Measurements from ENCODE around the gene TNIK.
"Not testable (repeated sequence)": the region's sequence is repeated elsewhere in the genome, so short reads cannot be mapped to it uniquely, and the experiment has no call there.

The TNIK gene

DNA sequence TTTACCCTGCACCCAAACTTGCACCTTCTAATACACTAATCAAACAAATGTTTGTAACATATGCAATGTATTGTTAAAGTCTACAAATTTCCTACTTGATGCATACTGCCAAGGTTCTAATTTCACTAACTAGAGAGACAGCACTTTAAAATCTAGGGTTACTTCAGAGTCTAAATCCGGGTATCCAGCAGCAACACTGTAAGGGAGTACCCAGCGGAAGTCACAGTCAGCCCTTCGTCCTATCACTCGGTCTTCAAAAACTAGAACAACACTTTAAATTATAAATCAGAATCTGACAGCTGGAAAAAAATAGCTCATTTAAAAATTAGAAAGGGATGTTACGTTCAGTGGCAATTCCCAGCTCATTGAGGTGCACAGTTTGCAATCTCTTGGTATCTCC is 8.3 kb downstream of the TNIK start:
- intact Hi-C loops (cut with DNase I), result no loop called here

DNA sequence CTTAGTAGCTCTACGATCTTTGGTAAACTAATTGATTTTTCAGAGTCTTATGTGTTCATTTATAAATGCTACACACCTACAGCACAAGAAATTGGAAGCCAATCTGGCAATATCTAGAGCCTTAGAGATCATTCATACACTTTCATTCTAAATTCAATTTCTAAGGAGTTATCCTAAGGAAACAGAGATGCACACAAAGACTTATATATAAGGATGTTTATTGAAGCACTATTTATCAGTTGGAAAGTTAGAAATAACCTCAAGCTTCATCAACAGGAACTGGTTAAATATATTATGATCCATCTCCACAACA is 12.7 kb downstream of the TNIK start:
- DNase-seq; intact Hi-C loops (cut with DNase I): not testable (repeated sequence)

More for the DNA sequence above, 8.3 kb downstream of the TNIK start:
- DNase-seq, result no peak

DNA sequence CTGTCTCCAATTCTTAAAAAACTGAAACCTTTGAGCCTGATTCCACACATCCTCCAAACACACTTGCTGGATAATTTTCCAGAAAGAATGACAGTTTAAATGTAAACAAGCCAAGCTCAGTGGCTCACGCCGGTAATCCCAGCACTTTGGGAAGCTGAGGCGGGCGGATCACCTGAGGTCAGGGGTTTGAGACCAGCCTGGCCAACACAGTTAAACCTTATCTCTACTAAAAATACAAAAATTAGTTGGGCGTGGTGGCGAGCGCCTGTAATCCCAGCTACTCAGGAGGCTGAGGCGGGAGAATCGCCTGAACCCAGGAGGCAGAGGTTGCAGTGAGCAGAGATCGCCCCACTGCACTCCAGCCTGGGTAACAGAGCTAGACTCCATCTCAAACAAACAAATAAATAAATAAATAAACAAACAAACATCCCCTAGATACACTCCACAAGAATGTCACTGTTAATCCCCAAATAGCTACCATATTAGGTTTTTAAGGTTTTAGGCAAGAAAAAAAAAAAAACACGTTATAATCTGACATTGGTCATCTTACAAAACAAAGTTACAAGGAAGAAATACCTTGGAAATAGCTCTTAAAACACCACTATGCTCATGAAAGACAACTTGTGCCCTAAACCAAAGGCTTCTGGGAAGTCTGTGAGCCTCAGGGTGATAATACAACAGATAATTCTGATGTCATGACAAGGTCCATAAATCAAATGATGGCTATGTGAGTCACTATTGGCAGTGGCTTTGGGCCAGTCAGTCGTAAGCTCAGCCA is 13.2 kb downstream of the TNIK start:
- intact Hi-C loops (cut with DNase I), result no loop called here

GRCh38 chr3:171446301-171446700 is 13.9 kb downstream of the TNIK start:
- intact Hi-C loops (cut with DNase I), result no loop called here

More for the DNA sequence above, 13.2 kb downstream of the TNIK start:
- no peak for DNase-seq

DNA sequence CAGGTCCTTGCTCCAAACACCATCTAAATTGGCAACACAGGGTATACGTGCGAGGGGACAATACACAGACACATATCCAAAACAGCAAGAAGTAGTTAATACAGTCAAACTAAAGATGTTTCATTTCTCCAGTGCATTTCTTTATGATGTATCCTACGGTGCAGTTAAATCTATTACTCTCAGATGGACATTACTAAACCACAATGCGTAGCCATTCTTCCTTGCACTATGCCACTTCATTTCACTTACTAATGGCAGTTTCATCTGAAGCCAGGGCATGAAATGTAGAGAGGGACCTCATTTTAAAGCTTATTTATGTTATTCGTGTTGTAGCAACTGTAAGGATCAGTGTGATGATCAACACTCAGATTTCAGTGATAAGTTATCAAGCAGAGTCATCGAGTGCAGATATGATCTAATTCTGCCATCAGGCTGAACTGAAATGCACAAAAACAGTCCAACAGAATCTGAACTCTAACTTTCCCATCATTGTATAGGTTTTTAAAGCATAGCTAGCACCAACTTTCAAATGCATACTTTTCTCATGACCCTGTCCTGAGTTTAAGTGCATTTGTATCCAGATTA is 14.5 kb downstream of the TNIK start:
- intact Hi-C loops (cut with DNase I), result no loop called here
- no peak for DNase-seq

More at GRCh38 chr3:171446301-171446700, 13.9 kb downstream of the TNIK start:
- no peak for DNase-seq

- intact Hi-C loops (cut with DNase I), result no loop called here
- DNase-seq, result no peak
These were observed 16.1 kb downstream of the TNIK start for GRCh38 chr3:171444001-171444690.

- intact Hi-C loops (cut with DNase I), result no loop called here
- no peak for DNase-seq
These were observed 16.8 kb downstream of the TNIK start for GRCh38 chr3:171443211-171443957.

DNA sequence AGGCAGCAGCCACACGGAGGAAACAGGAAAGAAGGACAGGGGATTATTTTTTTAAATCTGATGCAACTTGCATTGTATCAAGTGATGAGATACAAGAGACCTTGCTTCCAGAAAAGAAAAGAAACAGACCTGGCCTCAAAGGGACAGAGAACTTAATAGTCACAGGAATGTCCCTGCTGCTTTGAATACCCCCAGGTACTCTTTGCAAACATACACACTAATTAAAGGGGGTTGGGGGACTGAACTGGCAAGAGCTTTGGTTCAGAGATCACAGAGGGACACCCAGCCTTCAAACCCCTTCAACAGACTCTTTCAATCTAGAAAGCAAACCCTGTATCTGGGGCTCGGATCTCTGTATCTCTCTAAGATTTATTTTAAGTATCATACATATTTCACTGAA is 18.0 kb downstream of the TNIK start:
- DNase-seq, result no peak
- intact Hi-C loops (cut with DNase I), result no loop called here

DNA sequence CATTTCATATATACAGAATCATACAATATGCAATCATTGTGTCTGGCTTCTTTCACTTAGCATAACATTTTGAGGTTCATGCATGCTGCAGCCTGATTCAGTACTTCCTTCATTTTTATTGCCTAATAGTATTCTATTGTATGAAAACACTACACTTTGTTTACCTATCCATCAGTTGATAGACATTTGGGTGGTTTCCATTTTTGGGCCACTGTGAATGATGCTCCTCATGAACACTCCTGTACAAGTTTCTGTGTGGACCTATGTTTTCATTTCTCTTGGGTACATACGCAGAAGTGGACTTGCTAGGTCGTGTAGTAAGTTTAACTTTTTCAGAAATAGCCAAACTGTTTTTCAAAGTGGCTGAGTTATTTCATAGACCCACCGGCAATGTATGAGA is 18.8 kb downstream of the TNIK start:
- intact Hi-C loops (cut with DNase I), result no loop called here
- no peak for DNase-seq

DNA sequence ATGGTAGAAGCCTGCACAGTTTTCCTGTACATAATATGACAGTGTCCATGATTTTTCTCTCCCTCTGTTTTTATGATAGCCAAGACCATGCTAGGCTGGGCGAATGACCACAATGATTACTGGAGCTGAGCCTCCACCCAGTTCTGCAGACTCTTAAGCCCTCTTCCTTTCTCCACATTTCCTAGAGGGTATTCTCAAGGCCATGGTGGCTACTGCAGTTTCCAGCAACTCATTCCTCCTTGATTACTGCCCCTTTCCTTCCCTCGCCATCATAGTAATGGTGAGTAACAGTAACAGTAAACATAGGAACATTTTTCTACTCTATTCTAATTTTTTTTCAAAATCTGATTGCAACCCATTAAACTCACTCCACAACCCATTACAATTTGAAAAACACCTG is 20.2 kb downstream of the TNIK start:
- intact Hi-C loops (cut with DNase I), result no loop called here

DNA sequence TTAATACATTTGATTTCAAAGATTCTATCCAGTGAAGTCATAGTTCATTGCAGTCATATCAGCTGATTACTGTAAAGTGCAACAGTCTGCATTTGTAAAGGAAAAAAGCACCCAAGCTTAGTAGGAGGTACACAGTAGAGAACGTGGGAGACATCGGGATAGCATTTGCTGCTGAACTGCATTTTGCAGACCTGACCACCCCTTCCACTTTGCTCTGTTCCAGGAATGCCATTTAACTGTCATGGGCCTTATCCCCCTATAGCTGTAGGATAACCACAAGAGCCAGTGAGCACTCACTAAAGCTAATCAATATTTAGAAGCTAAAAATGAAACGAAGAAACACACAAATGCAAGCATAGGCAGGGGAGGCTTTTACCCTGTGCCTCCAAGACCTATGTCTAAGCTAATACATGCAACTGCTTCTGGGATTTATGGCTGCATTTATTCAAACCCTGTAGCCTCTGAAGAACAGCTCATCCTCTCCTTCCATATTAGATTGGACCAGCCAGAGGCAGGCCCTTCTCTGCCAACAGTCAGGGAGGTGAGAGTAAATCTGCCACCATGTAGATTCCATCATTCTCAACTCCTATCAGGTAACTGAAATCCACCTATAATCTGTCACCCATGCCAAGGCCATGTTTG is 23.0 kb downstream of the TNIK start:
- DNase-seq, result no peak
- intact Hi-C loops (cut with DNase I), result no loop called here

More for the DNA sequence above, 20.2 kb downstream of the TNIK start:
- no peak for DNase-seq

DNA sequence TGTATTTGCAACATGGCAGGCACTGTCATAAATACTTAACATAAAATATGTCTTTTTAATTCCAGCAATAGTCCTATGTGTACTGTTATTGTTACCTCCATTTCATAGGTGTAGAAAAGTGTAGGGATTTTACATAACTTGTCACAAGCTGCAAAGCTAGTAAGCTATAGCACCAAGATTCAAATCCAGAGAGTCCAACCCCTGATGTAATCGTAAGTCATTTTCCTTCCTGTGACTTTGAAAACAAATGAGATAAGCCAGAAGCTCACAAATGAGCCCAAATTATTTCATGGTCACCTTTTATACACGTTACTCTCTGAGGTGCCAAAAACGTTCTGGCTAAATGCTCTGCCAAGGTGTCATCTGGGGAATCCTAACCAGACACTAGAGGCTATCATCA is 23.8 kb downstream of the TNIK start:
- intact Hi-C loops (cut with DNase I), result no loop called here

GRCh38 chr3:171435757-171436156 is 24.4 kb downstream of the TNIK start:
- intact Hi-C loops (cut with DNase I), result no loop called here
- DNase-seq, result no peak

More for the DNA sequence above, 23.8 kb downstream of the TNIK start:
- no peak for DNase-seq

- intact Hi-C loops (cut with DNase I), result no loop called here
- no peak for DNase-seq
These were observed 25.1 kb downstream of the TNIK start for GRCh38 chr3:171435143-171435542.

- DNase-seq, result no peak
These were observed 27.7 kb downstream of the TNIK start for GRCh38 chr3:171432548-171432947.

GRCh38 chr3:171431550-171431949 is 28.7 kb downstream of the TNIK start:
- intact Hi-C loops (cut with DNase I), result no loop called here
- no peak for DNase-seq

More at GRCh38 chr3:171432548-171432947, 27.7 kb downstream of the TNIK start:
- intact Hi-C loops (cut with DNase I), result no loop called here

DNA sequence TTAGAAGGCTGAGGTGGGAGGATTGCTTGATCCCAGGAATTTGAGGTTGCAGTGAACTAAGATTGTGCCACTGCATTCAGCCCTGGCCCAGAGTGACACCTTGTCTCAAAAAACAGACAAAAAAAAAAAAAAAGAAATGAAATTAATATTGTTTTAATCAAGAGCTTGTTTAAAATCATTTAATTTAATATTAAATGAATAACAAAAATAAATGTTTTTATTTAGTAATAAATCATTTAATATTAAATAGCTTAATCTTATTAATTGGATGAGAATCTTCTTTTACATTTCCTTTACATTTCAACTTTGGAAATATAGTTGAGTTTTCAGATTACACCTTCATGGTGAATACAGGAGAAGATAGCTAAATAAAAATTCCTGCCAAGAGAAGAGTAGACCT is 29.7 kb downstream of the TNIK start:
- no peak for DNase-seq
- intact Hi-C loops (cut with DNase I), result no loop called here

GRCh38 chr3:171429635-171430034 is 30.6 kb downstream of the TNIK start:
- DNase-seq, result no peak
- intact Hi-C loops (cut with DNase I), result no loop called here

DNA sequence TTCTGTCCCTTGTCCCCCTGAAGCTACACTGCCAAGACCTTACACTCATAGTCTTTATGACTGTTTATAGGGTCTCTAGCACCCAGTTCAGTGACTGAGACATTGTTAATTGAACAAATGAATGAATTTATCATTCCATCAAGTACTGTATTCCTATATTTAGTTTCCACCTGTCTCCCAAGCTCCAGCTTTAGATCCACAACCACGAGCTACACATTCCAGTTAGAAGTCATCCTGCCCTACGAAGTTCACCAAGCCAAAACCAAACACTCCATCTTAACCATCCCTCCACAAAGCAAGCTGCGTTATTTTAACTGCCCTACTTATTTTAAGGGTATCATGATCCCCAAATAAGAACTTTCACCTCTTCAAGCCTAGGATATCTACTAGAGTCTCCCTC is 31.3 kb downstream of the TNIK start:
- intact Hi-C loops (cut with DNase I), result no loop called here
- no peak for DNase-seq

GRCh38 chr3:171428321-171428787 is 31.9 kb downstream of the TNIK start:
- intact Hi-C loops (cut with DNase I), result no loop called here
- no peak for DNase-seq

Data from posterior cingulate gyrus (tissue), 11 donors.